ENCODE results near the gene CAPN11. TPM values are rescaled to one million over a fixed set of nuclear protein-coding genes. Genes with fewer than 3 reads are reported as not detected.
A peak's percentile ranks its signal among the peaks of the same experiment; 100 is the strongest.
"Not testable (repeated sequence)": the region's sequence is repeated elsewhere in the genome, so short reads cannot be mapped to it uniquely, and the experiment has no call there.

Gene CAPN11
- total and polyA plus RNA-seq, 10 of the 15 experiments (the other 5 are each of a cell fraction or from before 2014, with no cell fraction given): 0.05 to 0.44 (median 0.31) TPM

DNA sequence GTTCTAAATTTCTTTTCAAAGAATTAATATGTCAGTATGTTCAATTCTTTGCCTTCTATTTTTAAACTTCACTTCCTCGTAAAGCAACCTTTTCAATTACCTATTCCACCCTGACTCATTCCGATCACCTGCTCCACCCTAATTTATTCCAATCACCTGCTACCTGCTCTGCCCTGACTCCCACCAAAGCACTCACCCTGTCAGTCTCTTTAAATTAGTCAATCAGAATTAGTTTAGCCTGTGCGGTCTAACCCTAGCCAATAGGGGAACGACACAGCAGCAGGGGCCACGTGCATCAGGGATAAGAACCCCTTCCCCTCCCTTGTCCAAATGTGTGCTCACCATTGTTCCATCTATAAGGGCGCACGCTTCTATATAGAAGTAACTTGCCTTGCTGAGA is 26.7 kb downstream of the CAPN11 start:
- H4K20me1 ChIP-seq (ENCODE audit: control insufficient read depth, insufficient read depth); H3K27ac ChIP-seq (ENCODE audit: control insufficient read depth, insufficient read depth); H3K9me3 ChIP-seq (replicated peaks; ENCODE audit: control insufficient read depth, insufficient read depth, low read length); H2AFZ ChIP-seq (ENCODE audit: control insufficient read depth, low read depth, low read length); intact Hi-C loops (cut with micrococcal nuclease; ENCODE audit: unreplicated experiment); in situ Hi-C loops (cut with MboI); H3K27me3 ChIP-seq (replicated peaks in 1 of 2; ENCODE audit: control insufficient read depth in 2 of 2, insufficient read depth in 2 of 2, low read length in 1 of 2); H3K4me3 ChIP-seq; H3K4me1 ChIP-seq (ENCODE audit: control insufficient read depth, insufficient read depth, low read length); H3K9ac ChIP-seq (ENCODE audit: control insufficient read depth, insufficient read depth, low read length); FAIRE-seq; H3K4me2 ChIP-seq (ENCODE audit: control insufficient read depth, insufficient read depth); BruUV-seq (replicated peaks); DNase-seq (ENCODE audit: low read depth, low spot score); ATAC-seq; H3K36me3 ChIP-seq (ENCODE audit: control insufficient read depth in 2 of 2, insufficient read depth in 2 of 2, low read length in 1 of 2); H3K79me2 ChIP-seq (ENCODE audit: control insufficient read depth, insufficient read depth, low read length): not testable (repeated sequence)
- 35% methylated on average over 7 of the region's 7 CpGs for WGBS (ENCODE audit: insufficient coverage, insufficient replicate concordance, low lambda C conversion rate, missing lambda C conversion rate)
- POLR2A ChIA-PET: interaction anchor here (0.6 to 1.5 kb wide), 4 partner anchors 16 to 78 kb away, joined by 3 to 5 read pairs (median 4); no protein-coding TSS in a partner anchor
- CTCF ChIA-PET: interaction anchor here (3.2 kb wide), 1 partner anchor 50 kb away, joined by 12 read pairs; no protein-coding TSS in a partner anchor
- RAD21 ChIA-PET (ENCODE audit: unreplicated experiment): interaction anchor here (0.7 to 1.1 kb wide), 2 partner anchors 109 to 154 kb away, joined by 3 to 4 read pairs; no protein-coding TSS in a partner anchor
- SMC1A ChIA-PET (ENCODE audit: uncharacterized antibody, unreplicated experiment): interaction anchor here (1.0 to 1.5 kb wide), 2 partner anchors 13 to 50 kb away, joined by 3 to 5 read pairs; no protein-coding TSS in a partner anchor

DNA sequence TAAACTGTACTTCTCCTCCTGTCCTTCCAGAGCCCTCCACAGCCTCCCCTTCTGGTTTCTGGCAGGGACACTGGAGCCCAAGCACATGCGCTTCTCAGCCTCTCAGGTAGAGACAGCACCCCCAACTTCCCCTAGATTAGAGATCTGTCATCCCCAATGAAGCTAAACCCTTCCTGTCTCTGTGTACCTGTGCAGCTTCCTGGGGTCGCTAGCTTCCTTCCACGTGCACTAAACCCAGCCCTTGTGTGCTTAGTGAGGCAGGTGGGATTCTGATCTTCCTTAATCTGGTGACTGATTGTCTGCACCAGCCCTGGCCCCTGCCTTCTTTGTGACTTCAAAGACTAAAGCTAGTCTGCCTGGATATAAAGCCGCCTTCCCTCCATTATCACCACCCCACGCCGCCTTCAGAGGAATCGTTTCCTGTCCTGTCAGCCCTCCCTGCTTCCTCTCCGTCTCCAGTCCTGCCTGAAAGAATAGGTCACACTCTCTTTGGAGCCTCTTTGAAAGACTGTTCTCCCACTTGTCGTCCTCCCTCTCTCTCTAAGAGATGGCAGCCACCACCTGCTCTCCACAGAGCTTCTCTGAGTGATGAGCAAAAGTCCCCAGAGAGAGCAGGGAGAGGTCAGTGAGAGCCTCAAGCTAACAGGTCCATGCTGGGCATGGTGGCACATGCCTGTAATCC is 27.5 kb downstream of the CAPN11 start:
- POLR2A ChIA-PET: interaction anchor here (0.7 to 1.6 kb wide), 3 partner anchors 36 to 78 kb away, joined by 3 to 4 read pairs (median 4); no protein-coding TSS in a partner anchor
- H3K27ac ChIP-seq (ENCODE audit: control insufficient read depth, insufficient read depth): no peak overlapping the region
- 66% methylated on average over 9 of the region's 9 CpGs for WGBS (ENCODE audit: insufficient coverage, insufficient replicate concordance, low lambda C conversion rate, missing lambda C conversion rate)
- RAD21 ChIA-PET (ENCODE audit: unreplicated experiment): interaction anchor here (0.7 to 1.1 kb wide), 2 partner anchors 109 to 154 kb away, joined by 3 to 4 read pairs; no protein-coding TSS in a partner anchor
- H2AFZ ChIP-seq (ENCODE audit: control insufficient read depth, low read depth, low read length): peak overlapping the region; percentile 16
- H4K20me1 ChIP-seq (ENCODE audit: control insufficient read depth, insufficient read depth): no peaks in the 10 kb centered on the region
- H3K36me3 ChIP-seq (ENCODE audit: control insufficient read depth in 2 of 2, insufficient read depth in 2 of 2, low read length in 1 of 2): no peaks in the 10 kb centered on the region
- TF ChIP-seq BACH1 (IDR thresholded peaks at IDR 0.05; ENCODE audit: borderline replicate concordance) (no peak), MTA3 (IDR thresholded peaks at IDR 0.05; ENCODE audit: borderline replicate concordance, low read length) (no peak), STAT1 (conservative IDR thresholded peaks at IDR 0.05) (no peak), CHD2 (IDR thresholded peaks at IDR 0.05; ENCODE audit: borderline replicate concordance, low read depth, low read length) (no peak), IRF4 (IDR thresholded peaks at IDR 0.05; ENCODE audit: low read depth, low read length) (no peak), MEF2B (IDR thresholded peaks at IDR 0.05; ENCODE audit: partially characterized antibody, poor library complexity, severe bottlenecking) (no peak), RB1 (IDR thresholded peaks at IDR 0.05; ENCODE audit: borderline replicate concordance) (no peak), MXI1 (IDR thresholded peaks at IDR 0.05; ENCODE audit: low read depth, low read length) (no peak), TCF12 (IDR thresholded peaks at IDR 0.05; ENCODE audit: low read depth, low read length) (no peak), SRF (IDR thresholded peaks at IDR 0.05; ENCODE audit: low read depth in 2 of 2, low read length in 2 of 2) (no peak), RAD21 (IDR thresholded peaks at IDR 0.05; ENCODE audit: insufficient read depth, low read depth, low read length) (no peak), GATAD2B (conservative IDR thresholded peaks at IDR 0.05; ENCODE audit: low read depth) (no peak), NRF1 (conservative IDR thresholded peaks at IDR 0.05; ENCODE audit: low read depth, low read length) (no peak)
- TF ChIP-seq, protein P1, sequence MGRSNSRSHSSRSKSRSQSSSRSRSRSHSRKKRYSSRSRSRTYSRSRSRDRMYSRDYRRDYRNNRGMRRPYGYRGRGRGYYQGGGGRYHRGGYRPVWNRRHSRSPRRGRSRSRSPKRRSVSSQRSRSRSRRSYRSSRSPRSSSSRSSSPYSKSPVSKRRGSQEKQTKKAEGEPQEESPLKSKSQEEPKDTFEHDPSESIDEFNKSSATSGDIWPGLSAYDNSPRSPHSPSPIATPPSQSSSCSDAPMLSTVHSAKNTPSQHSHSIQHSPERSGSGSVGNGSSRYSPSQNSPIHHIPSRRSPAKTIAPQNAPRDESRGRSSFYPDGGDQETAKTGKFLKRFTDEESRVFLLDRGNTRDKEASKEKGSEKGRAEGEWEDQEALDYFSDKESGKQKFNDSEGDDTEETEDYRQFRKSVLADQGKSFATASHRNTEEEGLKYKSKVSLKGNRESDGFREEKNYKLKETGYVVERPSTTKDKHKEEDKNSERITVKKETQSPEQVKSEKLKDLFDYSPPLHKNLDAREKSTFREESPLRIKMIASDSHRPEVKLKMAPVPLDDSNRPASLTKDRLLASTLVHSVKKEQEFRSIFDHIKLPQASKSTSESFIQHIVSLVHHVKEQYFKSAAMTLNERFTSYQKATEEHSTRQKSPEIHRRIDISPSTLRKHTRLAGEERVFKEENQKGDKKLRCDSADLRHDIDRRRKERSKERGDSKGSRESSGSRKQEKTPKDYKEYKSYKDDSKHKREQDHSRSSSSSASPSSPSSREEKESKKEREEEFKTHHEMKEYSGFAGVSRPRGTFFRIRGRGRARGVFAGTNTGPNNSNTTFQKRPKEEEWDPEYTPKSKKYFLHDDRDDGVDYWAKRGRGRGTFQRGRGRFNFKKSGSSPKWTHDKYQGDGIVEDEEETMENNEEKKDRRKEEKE (IDR thresholded peaks at IDR 0.05): no peak
- no peak overlapping the region for H3K9ac ChIP-seq (ENCODE audit: control insufficient read depth, insufficient read depth, low read length)
- H3K27me3 ChIP-seq (replicated peaks in 1 of 2; ENCODE audit: control insufficient read depth in 2 of 2, insufficient read depth in 2 of 2, low read length in 1 of 2): 0 out of 4 replicates have a peak, but pooled peaks cover 0 to 2% of the 10 kb centered on the region in 2 experiments
- no peaks in the 10 kb centered on the region for H3K79me2 ChIP-seq (ENCODE audit: control insufficient read depth, insufficient read depth, low read length)
- DNase-seq (ENCODE audit: low read depth, low spot score) (no peak), FAIRE-seq (no peak), ATAC-seq (peak; percentile 24; the same call in 2 of the 3 replicates)
- H3K4me2 ChIP-seq (ENCODE audit: control insufficient read depth, insufficient read depth): no peak overlapping the region
- no TSS peak for BruUV-seq (replicated peaks)
- intact Hi-C loops (cut with micrococcal nuclease; ENCODE audit: unreplicated experiment): no loop called here
- no peak overlapping the region for H3K4me3 ChIP-seq
- H3K9me3 ChIP-seq (replicated peaks; ENCODE audit: control insufficient read depth, insufficient read depth, low read length): no peaks in the 10 kb centered on the region
- SMC1A ChIA-PET (ENCODE audit: uncharacterized antibody, unreplicated experiment): interaction anchor here (0.6 to 2.8 kb wide), 6 partner anchors 13 to 88 kb away, joined by 3 to 10 read pairs (median 4); no protein-coding TSS in a partner anchor
- peaks cover 9% of the 10 kb centered on the region; the same call in 1 of the 2 replicates for H3K4me1 ChIP-seq (ENCODE audit: control insufficient read depth, insufficient read depth, low read length)
- CTCF ChIA-PET: interaction anchor here (0.6 to 3.2 kb wide), 3 partner anchors 14 to 520 kb away, joined by 3 to 12 read pairs (median 6); no protein-coding TSS in a partner anchor
- in situ Hi-C loops (cut with MboI): no loop called here

All from GM12878 (cell line).